Tibial artery (tissue), 4 donors: ENCODE measurements around the gene FREM3.

Experiments
- DNase-seq, 2 donors: peaks; one replicate each; pipeline ENCODE4 v3.0.0-alpha.2; 2019
- H3K27ac ChIP-seq, 2 donors: fragments of 200-600 bp; sonication (generic) in 1 of 2; 1 replicate in 1 of 2; 2 replicates in 1 of 2; pipeline ENCODE4 v1.5.1; 2018 to 2019; ENCODE audit warnings: mild to moderate bottlenecking in 1 of 2
- H3K27me3 ChIP-seq, 2 donors: fragments of 200-600 bp; sonication (generic) in 1 of 2; one replicate each; pipeline versions ENCODE4 v1.5.1 to v1.6.0; 2016 to 2019
- H3K36me3 ChIP-seq, 3 donors: fragments of 200-600 bp; sonication (generic) in 2 of 3; one replicate each; pipeline ENCODE4 v1.5.1; 2016 to 2019; ENCODE audit warnings: mild to moderate bottlenecking in 2 of 3
- H3K4me1 ChIP-seq, 4 donors: fragments of 200-600 bp; sonication (generic) in 2 of 4; 1 replicate in 3 of 4; 2 replicates in 1 of 4; pipeline ENCODE4 v1.5.1; 2016 to 2019
- H3K4me3 ChIP-seq, 2 donors: fragments of 200-600 bp; sonication (generic) in 1 of 2; 1 replicate in 1 of 2; 2 replicates in 1 of 2; pipeline ENCODE4 v1.5.1; 2018 to 2019; ENCODE audit warnings: mild to moderate bottlenecking in 2 of 2
- H3K9me3 ChIP-seq, 3 donors: fragments of 200-600 bp; sonication (generic) in 1 of 3; one replicate each; pipeline ENCODE4 v1.5.1; 2016 to 2019
- CTCF ChIP-seq, 2 experiments: fragments of 200-600 bp in 1 of 2; fragments of 450-650 bp in 1 of 2; IDR thresholded peaks; one replicate each; pipeline ENCODE4 v1.5.1; 2017 to 2019; ENCODE audit warnings: antibody characterized with exemption in 2 of 2, mild to moderate bottlenecking in 1 of 2, moderate library complexity in 1 of 2
- intact Hi-C: fragments of 100-400 bp; cut with DNase I; formaldehyde crosslinking; loops from one replicate; pipeline ENCODE4 v1.15.0; 2023; ENCODE audit warnings: low total_unique reads

Gene FREM3

GRCh38 chr4:143599827-143600226, 100.6 kb downstream of the FREM3 start:
- peaks cover 0 to 32% (median 0%) of the 10 kb centered on the region in 4 donors for H3K4me1 ChIP-seq
- H3K27me3 ChIP-seq: no peaks in the 10 kb centered on the region
- intact Hi-C loops: no loop called here
- DNase-seq: no peak
- H3K9me3 ChIP-seq: no peaks in the 10 kb centered on the region
- H3K27ac ChIP-seq: peak overlapping the region in 1 of 2 donors; percentile 34
- H3K36me3 ChIP-seq: no peaks in the 10 kb centered on the region
- H3K4me3 ChIP-seq: no peak overlapping the region
- no peak for TF ChIP-seq CTCF (IDR thresholded peaks at IDR 0.05)

GRCh38 chr4:143598816-143599215, 101.7 kb downstream of the FREM3 start:
- Histone ChIP-seq H3K9me3 (no peaks in the 10 kb centered on the region), H3K27me3 (no peaks in the 10 kb centered on the region), H3K27ac (no peak overlapping the region), H3K4me3 (no peak overlapping the region), H3K36me3 (no peaks in the 10 kb centered on the region), H3K4me1 (peaks cover 0 to 32% (median 0%) of the 10 kb centered on the region in 4 donors)
- DNase-seq: no peak
- intact Hi-C loops: no loop called here
- no peak for TF ChIP-seq CTCF (IDR thresholded peaks at IDR 0.05)

- Histone ChIP-seq H3K4me3 (no peak overlapping the region), H3K36me3 (no peaks in the 10 kb centered on the region), H3K27ac (no peak overlapping the region), H3K27me3 (no peaks in the 10 kb centered on the region), H3K4me1 (peaks cover 0 to 32% (median 0%) of the 10 kb centered on the region in 4 donors), H3K9me3 (no peaks in the 10 kb centered on the region)
- no peak for DNase-seq
- intact Hi-C loops: no loop called here
- TF ChIP-seq CTCF (IDR thresholded peaks at IDR 0.05): no peak
These were observed 103.2 kb downstream of the FREM3 start for GRCh38 chr4:143597276-143597675.

- H3K4me3 ChIP-seq: no peak overlapping the region
- no peak for TF ChIP-seq CTCF (IDR thresholded peaks at IDR 0.05)
- intact Hi-C loops: no loop called here
- peaks cover 0 to 14% (median 2%) of the 10 kb centered on the region in 4 donors for H3K4me1 ChIP-seq
- H3K36me3 ChIP-seq: no peaks in the 10 kb centered on the region
- no peak overlapping the region for H3K27ac ChIP-seq
- no peaks in the 10 kb centered on the region for H3K27me3 ChIP-seq
- H3K9me3 ChIP-seq: peaks cover 0 to 20% (median 9%) of the 10 kb centered on the region in 3 donors
- no peak for DNase-seq
These were observed 112.8 kb downstream of the FREM3 start for GRCh38 chr4:143587703-143588102.

- no peak overlapping the region for H3K4me3 ChIP-seq
- H3K27ac ChIP-seq: peak overlapping the region in 1 of 2 donors; percentile 50
- TF ChIP-seq CTCF (IDR thresholded peaks at IDR 0.05): no peak
- peaks cover 0 to 14% (median 2%) of the 10 kb centered on the region in 4 donors for H3K4me1 ChIP-seq
- H3K36me3 ChIP-seq: peaks cover 0 to 5% (median 0%) of the 10 kb centered on the region in 3 donors
- DNase-seq: no peak
- peaks cover 0 to 31% (median 9%) of the 10 kb centered on the region in 3 donors for H3K9me3 ChIP-seq
- H3K27me3 ChIP-seq: no peaks in the 10 kb centered on the region
- intact Hi-C loops: no loop called here
These were observed 114.4 kb downstream of the FREM3 start for GRCh38 chr4:143586080-143586479.

- no peak for TF ChIP-seq CTCF (IDR thresholded peaks at IDR 0.05)
- Histone ChIP-seq H3K36me3 (peaks cover 0 to 5% (median 0%) of the 10 kb centered on the region in 3 donors), H3K4me3 (no peak overlapping the region), H3K4me1 (peaks cover 0 to 14% (median 2%) of the 10 kb centered on the region in 4 donors), H3K27me3 (no peaks in the 10 kb centered on the region), H3K27ac (peak overlapping the region in 1 of 2 donors; percentile 50), H3K9me3 (peaks cover 0 to 31% (median 9%) of the 10 kb centered on the region in 3 donors)
- no peak for DNase-seq
- intact Hi-C loops: no loop called here
These were observed 114.9 kb downstream of the FREM3 start for GRCh38 chr4:143585548-143585947.
